HepG2 (cell line): ENCODE results near the gene FBP2. TPM values are rescaled to one million over a fixed set of nuclear protein-coding genes. Genes with fewer than 3 reads are reported as not detected.

Experiments
- ATAC-seq: fragments of 200-7000 bp; cut with Tn5 transposase; 3 replicates; pipeline ENCODE4 v1.9.1; 2020; ENCODE audit warnings: mild to moderate bottlenecking, moderate library complexity
- BruUV-seq: library from RNA; stranded (reverse); fragments of 400-500 nt; replicated peaks from 2 replicates; lab custom pipeline; 2021; lab: Mats Ljungman, UMichigan
- CTCF ChIA-PET: fragments of 300-600 bp; formaldehyde crosslinking; extraction: SDS; loops from one replicate; lab custom pipeline; 2021; ENCODE audit warnings: low total read pairs, inconsistent platforms, low intra/inter-chr PET ratio; lab: Yijun Ruan, JAX
- POLR2A ChIA-PET: fragments of 350-600 bp; sonication (Branson Sonifier 250); formaldehyde crosslinking; loops from one replicate; lab custom pipeline; 2020; ENCODE audit warnings: antibody characterized with exemption, inconsistent platforms; lab: Yijun Ruan, JAX
- DNase-seq: peaks from one replicate; pipeline ENCODE4 v3.0.0-alpha.2; 2015; ENCODE audit warnings: low spot score
- FAIRE-seq: peaks from 3 replicates; lab custom pipeline; 2011; peaks lifted over from hg19 to GRCh38; lab: Jason Lieb, UNC
- H2AFZ ChIP-seq: one replicate; pipeline ENCODE4 v1.6.1; 2011; ENCODE audit warnings: low read length, inconsistent platforms
- H3K27ac ChIP-seq: fragments of 300-600 bp; 3 replicates; pipeline ENCODE4 v1.8.0; 2011; ENCODE audit warnings: mixed run types, mild to moderate bottlenecking, mixed read lengths, low read length, inconsistent platforms; ENCODE audit not compliant: insufficient read depth; ENCODE audit errors: extremely low read length
- H3K27me3 ChIP-seq, 2 experiments: fragments of 200-600 bp in 1 of 2; 2 replicates in 1 of 2; 3 replicates in 1 of 2; pipeline versions ENCODE4 v1.6.0 to v1.8.0; 2011; ENCODE audit warnings: low read length in 2 of 2, mild to moderate bottlenecking in 2 of 2, moderate library complexity in 2 of 2, inconsistent platforms in 1 of 2; ENCODE audit not compliant: insufficient read depth in 2 of 2, control insufficient read depth in 1 of 2
- H3K36me3 ChIP-seq, 2 experiments: fragments of 200-600 bp in 1 of 2; replicated peaks in 1 of 2; 2 replicates in 1 of 2; 3 replicates in 1 of 2; pipeline versions ENCODE4 v1.5.1 to v1.8.0; 2011; ENCODE audit warnings: low read length in 2 of 2, inconsistent platforms in 1 of 2; ENCODE audit not compliant: insufficient read depth in 2 of 2, control insufficient read depth in 1 of 2
- H3K4me1 ChIP-seq: 2 replicates; pipeline ENCODE4 v1.5.1; 2012; ENCODE audit warnings: low read length, inconsistent platforms; ENCODE audit not compliant: insufficient read depth
- H3K4me2 ChIP-seq: 2 replicates; pipeline ENCODE4 v1.6.0; 2011; ENCODE audit warnings: low read depth, low read length, inconsistent platforms
- H3K4me3 ChIP-seq, 3 experiments: fragments of 200-600 bp in 1 of 3; sonication (generic), shearing (Covaris generic) in 1 of 3; replicated peaks in 1 of 3; 2 replicates each; pipeline ENCODE4 v1.5.1; 2011 to 2016; ENCODE audit warnings: low read length in 3 of 3, inconsistent platforms in 2 of 3, low read depth in 2 of 3, mild to moderate bottlenecking in 2 of 3, control low read depth in 1 of 3, mixed read lengths in 1 of 3; ENCODE audit not compliant: insufficient read depth in 1 of 3
- H3K79me2 ChIP-seq: one replicate; pipeline ENCODE4 v1.6.1; 2011; ENCODE audit warnings: low read length, inconsistent platforms; ENCODE audit not compliant: insufficient read depth
- H3K9ac ChIP-seq: 2 replicates; pipeline ENCODE4 v1.6.0; 2011; ENCODE audit warnings: mild to moderate bottlenecking, low read depth, low read length, inconsistent platforms; ENCODE audit not compliant: insufficient read depth
- H3K9me3 ChIP-seq: 2 replicates; pipeline ENCODE4 v1.5.1; 2012; ENCODE audit warnings: mild to moderate bottlenecking, low read length
- H4K20me1 ChIP-seq: 2 replicates; pipeline ENCODE4 v1.6.0; 2011; ENCODE audit warnings: inconsistent platforms, mild to moderate bottlenecking, low read length, moderate library complexity; ENCODE audit not compliant: insufficient read depth
- MBNL3 ChIP-seq: fragments of 250-450 bp; sonication (Bioruptor Pico); conservative IDR thresholded peaks from 2 replicates; pipeline ENCODE4 v1.8.0; 2022; ENCODE audit warnings: mild to moderate bottlenecking, inconsistent platforms
- RARG ChIP-seq: sonication (generic); formaldehyde crosslinking; IDR thresholded peaks from 2 replicates; pipeline ENCODE4 v1.4.0; 2020; ENCODE audit warnings: low read depth, mild to moderate bottlenecking, missing genetic modification reagents
- STAG1 ChIP-seq: sonication (generic); formaldehyde crosslinking; IDR thresholded peaks from 2 replicates; pipeline ENCODE4 v1.4.0; 2020; ENCODE audit warnings: missing genetic modification reagents
- STAT5B ChIP-seq: sonication (generic); formaldehyde crosslinking; IDR thresholded peaks from 2 replicates; pipeline ENCODE4 v1.4.0; 2020; ENCODE audit warnings: missing genetic modification reagents
- ZNF276 ChIP-seq: sonication (generic); formaldehyde crosslinking; IDR thresholded peaks from 2 replicates; pipeline ENCODE4 v1.4.0; 2020; ENCODE audit warnings: mild to moderate bottlenecking, low read depth, missing genetic modification reagents
- ZNF407 ChIP-seq: sonication (generic); formaldehyde crosslinking; IDR thresholded peaks from one replicate; pipeline ENCODE4 v1.5.1; 2020; ENCODE audit warnings: mild to moderate bottlenecking, missing genetic modification reagents; ENCODE audit errors: not compliant biosample characterization
- WGBS: methylation state at CpG from one replicate; pipeline ENCODE4 v1.1.6; 2017; ENCODE audit warnings: low lambda C conversion rate; 5-methylcytosine and 5-hydroxymethylcytosine counted together
- in situ Hi-C: cut with HindIII; loops from 2 replicates; pipeline ENCODE4 v1.10.0; 2017; ENCODE audit warnings: low pct_unique_long_range_greater_than_20kb; ENCODE audit not compliant: extremely low pct_ligation_motif_present
- intact Hi-C: fragments of 100-400 bp; cut with micrococcal nuclease; formaldehyde crosslinking; loops from one replicate; pipeline ENCODE4 v1.10.0; 2022; ENCODE audit not compliant: unreplicated experiment
- polyA plus RNA-seq, 8 experiments: library from polyadenylated mRNA; depleted of rRNA in 3 of 8; stranded (reverse) in 7 of 8; unstranded in 1 of 8; fragments of >200 nt; fragmentation: Illumina TruSeq in 4 of 8; extraction: Trizol in 4 of 8; gene quantifications; 2 replicates each; pipeline versions ENCODE4 v1.2.1 to v1.2.3, GENCODE V29; 2011 to 2016; ENCODE audit warnings: low read depth in 4 of 8, missing spikeins in 1 of 8, mixed read lengths in 1 of 8; ENCODE audit not compliant: insufficient read depth in 1 of 8
- total RNA-seq, 5 experiments: library from RNA; depleted of rRNA; stranded (reverse); fragments of >200 nt; fragmentation: Illumina TruSeq; extraction: Trizol; gene quantifications; 2 replicates each; pipeline ENCODE4 v1.2.3, GENCODE V29; 2016; ENCODE audit warnings: low read depth in 1 of 5
- TF ChIP-seq, protein P1 (sequence below): sonication (generic); formaldehyde crosslinking; IDR thresholded peaks from 2 replicates; pipeline ENCODE4 v1.8.0; 2022; ENCODE audit warnings: low read depth, missing genetic modification reagents

FBP2 gene
- total and polyA plus RNA-seq, 2 of the 13 experiments (the other 11 are each of a cell fraction or from before 2014, with no cell fraction given), result not detected

- Histone ChIP-seq H3K4me1 (peaks cover 15% of the 10 kb centered on the region), H4K20me1 (no peaks in the 10 kb centered on the region), H3K4me2 (no peak overlapping the region), H3K9ac (no peak overlapping the region), H3K9me3 (no peaks in the 10 kb centered on the region), H2AFZ (no peak overlapping the region), H3K36me3 (no peaks in the 10 kb centered on the region), H3K4me3 (no peak overlapping the region), H3K27ac (no peak overlapping the region), H3K27me3 (no peaks in the 10 kb centered on the region), H3K79me2 (peaks cover 6% of the 10 kb centered on the region)
- CTCF ChIA-PET, result no interaction called here
- ATAC-seq, result no peak
- in situ Hi-C loops, result no loop called here
- POLR2A ChIA-PET, result no interaction called here
- TF ChIP-seq, protein P1, sequence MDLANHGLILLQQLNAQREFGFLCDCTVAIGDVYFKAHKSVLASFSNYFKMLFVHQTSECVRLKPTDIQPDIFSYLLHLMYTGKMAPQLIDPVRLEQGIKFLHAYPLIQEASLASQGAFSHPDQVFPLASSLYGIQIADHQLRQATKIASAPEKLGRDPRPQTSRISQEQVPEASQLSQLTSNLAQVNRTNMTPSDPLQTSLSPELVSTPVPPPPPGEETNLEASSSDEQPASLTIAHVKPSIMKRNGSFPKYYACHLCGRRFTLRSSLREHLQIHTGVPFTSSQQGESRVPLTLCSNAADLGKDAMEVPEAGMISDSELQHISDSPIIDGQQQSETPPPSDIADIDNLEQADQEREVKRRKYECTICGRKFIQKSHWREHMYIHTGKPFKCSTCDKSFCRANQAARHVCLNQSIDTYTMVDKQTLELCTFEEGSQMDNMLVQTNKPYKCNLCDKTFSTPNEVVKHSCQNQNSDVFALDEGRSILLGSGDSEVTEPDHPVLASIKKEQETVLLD, result no peak
- no peak for TF ChIP-seq MBNL3 (CRISPR knock-in tag)
- no peak for FAIRE-seq
- no TSS peak for BruUV-seq
- WGBS, result 97% methylated on average over 4 of the region's 4 CpGs
- intact Hi-C loops, result no loop called here
- DNase-seq, result no peak
These were observed 64.7 kb downstream of the FBP2 start for GRCh38 chr9:94528886-94529285.

DNA sequence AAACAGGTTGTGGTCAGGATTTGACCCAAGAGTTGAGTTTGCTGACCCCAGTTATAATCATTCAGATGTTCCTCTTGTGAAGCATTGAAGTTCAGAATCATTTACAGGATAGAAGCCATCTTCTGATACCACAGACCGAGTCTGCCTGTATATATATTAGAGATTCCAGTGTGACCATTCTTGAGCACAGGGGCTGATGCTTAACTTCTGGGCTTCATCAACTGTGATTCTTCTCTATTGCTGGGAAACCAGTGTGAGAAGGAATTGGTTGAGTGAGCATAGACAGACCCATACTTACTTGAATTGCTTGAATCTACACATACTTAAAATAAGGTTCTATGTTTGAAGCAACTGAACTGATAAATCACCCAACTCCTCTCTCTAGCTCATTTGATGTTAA is 66.7 kb downstream of the FBP2 start:
- ATAC-seq (no peak), FAIRE-seq (no peak), DNase-seq (no peak)
- 90% methylated on average over 1 of the region's 1 CpG for WGBS
- Histone ChIP-seq H3K9ac (no peak overlapping the region), H3K27me3 (no peaks in the 10 kb centered on the region), H3K27ac (no peak overlapping the region), H2AFZ (no peak overlapping the region), H3K4me2 (no peak overlapping the region), H3K9me3 (no peaks in the 10 kb centered on the region), H3K36me3 (no peaks in the 10 kb centered on the region), H3K4me1 (no peaks in the 10 kb centered on the region), H4K20me1 (no peaks in the 10 kb centered on the region), H3K4me3 (no peak overlapping the region), H3K79me2 (peaks cover 1% of the 10 kb centered on the region)
- POLR2A ChIA-PET, result no interaction called here
- intact Hi-C loops, result no loop called here
- BruUV-seq, result no TSS peak
- in situ Hi-C loops, result no loop called here
- CTCF ChIA-PET, result no interaction called here
- no peak for TF ChIP-seq ZNF276 (CRISPR knock-in tag)
- no peak for TF ChIP-seq STAT5B (CRISPR knock-in tag)
- TF ChIP-seq STAG1, result no peak
- no peak for TF ChIP-seq RARG (CRISPR knock-in tag)
- TF ChIP-seq ZNF407, result no peak
